SJCRH30 (cell line): ENCODE results near the gene HK2. TPM values are rescaled to one million over a fixed set of nuclear protein-coding genes. Genes with fewer than 3 reads are reported as not detected.
"Not testable (repeated sequence)": the region's sequence is repeated elsewhere in the genome, so short reads cannot be mapped to it uniquely, and the experiment has no call there.

Source experiments
- DNase-seq, 2 experiments: peaks; one replicate each; pipeline ENCODE4 v3.0.0-alpha.2; 2015 to 2020
- H3K27ac ChIP-seq: fragments of 250-450 bp; sonication (Bioruptor Pico); 2 replicates; pipeline ENCODE4 v1.5.1; 2020; ENCODE audit warnings: mild to moderate bottlenecking, moderate library complexity
- H3K27me3 ChIP-seq: fragments of 250-450 bp; sonication (Bioruptor Pico); 2 replicates; pipeline ENCODE4 v1.5.1; 2020; ENCODE audit warnings: mild to moderate bottlenecking, moderate library complexity
- H3K36me3 ChIP-seq: fragments of 250-450 bp; sonication (Bioruptor Pico); 2 replicates; pipeline ENCODE4 v1.5.1; 2020; ENCODE audit warnings: mild to moderate bottlenecking, moderate library complexity
- H3K4me1 ChIP-seq: fragments of 250-450 bp; sonication (Bioruptor Pico); 2 replicates; pipeline ENCODE4 v1.5.1; 2020; ENCODE audit warnings: mild to moderate bottlenecking, moderate library complexity
- H3K4me3 ChIP-seq: fragments of 250-450 bp; sonication (Bioruptor Pico); 2 replicates; pipeline ENCODE4 v1.5.1; 2020; ENCODE audit warnings: mild to moderate bottlenecking, moderate library complexity
- H3K9me3 ChIP-seq: fragments of 250-450 bp; sonication (Bioruptor Pico); replicated peaks from 2 replicates; pipeline ENCODE4 v1.5.1; 2020; ENCODE audit warnings: mild to moderate bottlenecking, moderate library complexity
- total RNA-seq: library from RNA; depleted of rRNA; stranded (reverse); fragments of >200 nt; shearing (Covaris generic); gene quantifications from 2 replicates; pipeline ENCODE4 v1.2.3, GENCODE V29; 2014; rRNA removed

Gene HK2
- total RNA-seq: 38.4 and 38.8 TPM in 2 replicates

DNA sequence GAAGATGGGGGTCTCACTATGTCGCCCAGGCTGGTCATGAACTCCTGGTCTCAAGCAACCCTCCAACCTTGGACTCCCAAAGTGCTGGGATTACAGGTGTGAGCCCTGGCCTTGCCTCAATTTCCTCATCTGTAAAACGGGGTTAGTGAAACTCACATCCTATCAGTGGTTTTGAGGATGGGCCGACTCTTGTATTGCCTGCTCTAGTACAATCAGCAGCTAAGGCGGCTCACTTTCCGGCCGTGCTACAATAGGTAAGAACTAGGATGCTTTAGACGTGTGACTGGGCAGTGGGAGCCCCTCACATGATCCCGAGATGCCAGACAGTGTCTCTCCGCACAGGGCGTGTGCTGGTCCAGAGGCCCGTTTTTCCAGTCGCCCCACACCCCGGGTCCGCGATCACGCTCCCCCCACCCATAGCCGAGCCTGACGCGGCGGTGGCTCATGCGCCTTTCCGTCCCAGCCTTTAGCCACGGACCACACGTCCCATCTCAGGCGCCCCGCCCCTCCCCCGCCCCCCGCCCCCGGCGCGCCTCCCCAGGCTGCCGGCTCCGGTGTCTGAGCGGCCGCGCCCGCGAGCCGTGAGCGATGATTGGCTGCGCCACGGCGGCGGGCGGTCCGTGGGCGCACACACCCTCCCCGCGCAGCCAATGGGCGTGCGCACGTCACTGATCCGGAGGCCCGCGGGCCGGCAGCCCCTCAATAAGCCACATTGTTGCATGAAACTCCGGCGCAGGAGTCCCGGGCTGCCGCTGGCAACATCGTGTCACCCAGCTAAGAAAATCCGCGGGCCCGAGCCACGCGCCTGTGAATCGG, at the start of gene HK2:
HK2 (plus strand) TSS at position 710 of the 816 bp plus-strand sequence. CDS start 454 bp downstream, outside the sequence.
- DNase-seq: peak; percentile 90 to 94
- H3K27ac ChIP-seq: peak within 1 kb of the TSS; percentile 84
- no peaks in the 10 kb centered on the region for H3K9me3 ChIP-seq
- H3K4me3 ChIP-seq: peak within 1 kb of the TSS; percentile 95
- no peaks in the 10 kb centered on the region for H3K4me1 ChIP-seq
- H3K27me3 ChIP-seq: no peaks in the 10 kb centered on the region
- H3K36me3 ChIP-seq: no peaks in the 10 kb centered on the region

DNA sequence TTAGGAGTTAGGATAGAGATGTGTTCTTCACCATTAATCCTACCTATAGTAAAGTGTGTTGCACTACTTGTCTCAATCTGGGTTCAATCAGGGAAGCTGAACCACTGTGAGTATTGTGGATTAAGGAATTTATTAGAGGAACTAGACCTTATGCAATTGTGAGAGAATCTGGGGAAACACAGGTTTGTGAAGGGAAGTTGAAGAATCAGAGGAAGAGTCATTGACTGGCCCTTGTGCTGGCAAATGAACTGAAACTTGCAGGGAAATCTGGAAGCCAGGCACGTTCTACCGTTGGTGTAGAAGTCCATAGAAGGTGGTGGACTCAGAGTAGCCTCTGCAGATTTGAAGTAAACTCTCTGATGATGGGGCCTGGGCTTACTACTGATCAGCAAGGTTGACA, 44.7 kb upstream of the HK2 start:
- DNase-seq: no peak
- no peaks in the 10 kb centered on the region for H3K36me3 ChIP-seq
- no peaks in the 10 kb centered on the region; the same call in none of the 2 replicates for H3K9me3 ChIP-seq
- no peak overlapping the region for H3K27ac ChIP-seq
- H3K4me3 ChIP-seq: no peak overlapping the region
- H3K27me3 ChIP-seq: no peaks in the 10 kb centered on the region
- no peaks in the 10 kb centered on the region for H3K4me1 ChIP-seq

DNA sequence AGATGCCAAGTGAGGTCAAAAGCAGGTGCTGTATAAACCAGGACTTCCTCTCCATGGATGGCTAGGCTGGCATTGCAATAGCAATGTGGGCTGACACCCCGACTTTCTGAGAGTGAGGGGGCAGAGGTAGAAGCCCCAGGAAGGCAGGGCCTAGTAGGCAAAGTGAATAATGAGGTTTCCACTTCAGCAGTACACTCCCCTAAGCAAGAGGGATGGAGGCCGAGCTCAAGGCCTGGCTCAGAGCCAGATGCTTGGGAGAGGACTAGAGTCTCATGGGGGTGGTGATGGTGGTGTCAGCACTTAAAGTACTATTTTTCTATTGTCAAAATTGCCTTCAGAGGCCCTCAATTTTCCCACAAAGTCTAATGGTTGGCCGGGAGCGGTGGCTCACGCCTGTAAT, 41.6 kb upstream of the HK2 start:
- no peaks in the 10 kb centered on the region; the same call in none of the 2 replicates for H3K9me3 ChIP-seq
- H3K4me1 ChIP-seq: no peaks in the 10 kb centered on the region
- H3K36me3 ChIP-seq: no peaks in the 10 kb centered on the region
- H3K4me3 ChIP-seq: no peak overlapping the region
- no peaks in the 10 kb centered on the region for H3K27me3 ChIP-seq
- no peak overlapping the region for H3K27ac ChIP-seq
- DNase-seq: peak in 1 of 2 experiments; percentile 9

DNA sequence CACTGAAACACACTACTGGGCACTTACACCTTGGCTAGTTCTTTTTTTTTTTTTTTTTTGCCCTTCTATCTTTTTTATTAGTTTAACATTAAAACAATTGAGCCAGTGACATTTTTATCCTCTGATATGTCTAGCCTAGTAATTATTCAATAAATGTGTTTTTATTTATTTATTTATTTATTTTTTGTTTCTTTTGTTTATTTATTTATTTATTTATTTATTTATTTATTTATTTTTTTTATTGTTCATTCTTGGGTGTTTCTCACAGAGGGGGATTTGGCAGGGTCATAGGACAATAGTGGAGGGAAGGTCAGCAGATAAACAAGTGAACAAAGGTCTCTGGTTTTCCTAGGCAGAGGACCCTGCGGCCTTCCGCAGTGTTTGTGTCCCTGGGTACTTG, 39.0 kb upstream of the HK2 start:
- H3K4me1 ChIP-seq, H3K27me3 ChIP-seq, DNase-seq, H3K27ac ChIP-seq, H3K9me3 ChIP-seq, H3K4me3 ChIP-seq, H3K36me3 ChIP-seq: not testable (repeated sequence)

DNA sequence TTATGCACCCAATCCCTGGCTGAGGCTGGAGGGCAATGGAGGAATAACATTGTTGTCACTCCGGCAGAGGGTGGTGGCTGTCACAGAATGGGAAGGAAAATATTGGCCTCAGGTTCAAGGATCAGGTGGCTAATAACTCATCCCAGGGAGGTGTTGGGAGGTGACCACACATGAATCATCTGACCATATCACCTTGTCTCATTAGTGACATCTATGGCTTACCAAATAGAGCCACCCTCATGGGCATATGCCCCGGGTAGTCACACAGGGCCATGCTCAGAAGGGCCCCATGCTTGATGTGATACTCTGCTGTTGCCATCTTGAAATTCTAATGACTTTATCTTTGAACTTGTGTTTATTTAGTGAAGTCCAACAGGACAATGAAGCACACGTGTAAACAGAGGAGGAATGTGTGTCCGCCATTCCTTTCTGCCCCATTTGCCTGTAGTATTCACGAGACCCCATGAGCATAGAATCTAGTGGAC, 27.5 kb upstream of the HK2 start:
- no peak overlapping the region for H3K27ac ChIP-seq
- H3K4me1 ChIP-seq: no peaks in the 10 kb centered on the region
- peaks cover 7% of the 10 kb centered on the region for H3K27me3 ChIP-seq
- no peak for DNase-seq
- H3K36me3 ChIP-seq: no peaks in the 10 kb centered on the region
- no peaks in the 10 kb centered on the region for H3K9me3 ChIP-seq
- H3K4me3 ChIP-seq: no peak overlapping the region

DNA sequence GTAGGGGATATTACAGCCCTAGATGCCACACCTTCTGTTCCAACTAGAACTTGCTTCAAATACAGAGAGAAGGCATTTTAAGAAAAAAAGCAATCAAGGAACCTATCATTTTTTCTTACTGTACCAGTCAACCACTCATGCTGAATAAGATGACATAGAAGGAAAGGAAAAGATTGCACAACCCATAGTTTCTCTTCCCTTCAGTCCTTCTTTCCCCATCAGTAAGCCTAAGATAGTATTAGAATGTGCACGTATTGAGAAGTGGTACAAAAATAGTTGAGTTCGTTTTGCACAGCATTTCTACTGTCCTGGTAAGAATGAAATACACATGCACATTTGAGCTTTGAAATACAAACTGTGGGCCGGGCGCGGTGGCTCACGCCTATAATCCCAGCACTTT, 27.0 kb upstream of the HK2 start:
- DNase-seq: no peak
- H3K27me3 ChIP-seq: peaks cover 7% of the 10 kb centered on the region
- H3K4me1 ChIP-seq: no peaks in the 10 kb centered on the region
- no peak overlapping the region for H3K27ac ChIP-seq
- H3K9me3 ChIP-seq: no peaks in the 10 kb centered on the region
- H3K36me3 ChIP-seq: no peaks in the 10 kb centered on the region
- no peak overlapping the region for H3K4me3 ChIP-seq

DNA sequence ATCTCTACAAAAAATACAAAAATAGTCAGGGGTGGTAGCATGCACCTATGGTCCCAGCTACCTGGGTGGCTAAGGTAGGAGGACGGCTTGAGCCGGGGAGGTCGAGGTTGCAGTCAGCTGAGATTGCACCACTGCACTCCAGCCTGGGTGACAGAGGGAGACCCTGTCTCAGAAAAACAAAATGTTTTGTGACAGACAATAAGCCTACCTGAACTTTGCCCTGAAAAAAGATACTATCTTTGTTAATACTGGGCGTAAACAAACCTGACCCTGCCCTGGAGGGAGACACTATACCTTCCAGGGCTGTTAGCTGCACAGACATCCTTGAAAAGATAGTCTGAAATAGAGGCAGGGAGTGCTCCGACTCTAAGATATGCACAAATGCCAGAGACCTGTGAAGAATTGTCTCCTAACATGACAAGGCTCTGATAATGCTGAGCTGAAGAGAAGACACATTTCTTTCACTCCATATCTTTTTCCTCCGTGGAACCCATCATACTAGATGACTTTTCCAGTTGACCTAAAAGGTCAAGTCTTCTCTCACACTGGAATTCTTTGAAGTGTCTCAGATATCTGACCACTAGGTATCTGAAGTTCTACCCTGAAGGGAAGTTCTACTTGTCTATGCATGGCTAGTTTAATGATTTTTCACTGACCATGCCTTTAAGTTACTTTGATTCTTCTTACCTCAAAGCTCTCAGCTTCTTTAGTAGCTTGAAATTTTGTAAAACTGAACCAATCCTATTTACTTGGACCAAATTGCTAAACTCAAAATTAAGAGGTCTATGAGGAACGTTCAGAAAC, 20.9 kb upstream of the HK2 start:
- no peak overlapping the region for H3K27ac ChIP-seq
- no peak overlapping the region for H3K4me3 ChIP-seq
- DNase-seq: no peak
- H3K4me1 ChIP-seq: no peaks in the 10 kb centered on the region
- H3K27me3 ChIP-seq: 0 out of 2 replicates have a peak, but pooled peaks cover 6% of the 10 kb centered on the region
- no peaks in the 10 kb centered on the region for H3K36me3 ChIP-seq
- H3K9me3 ChIP-seq: no peaks in the 10 kb centered on the region

DNA sequence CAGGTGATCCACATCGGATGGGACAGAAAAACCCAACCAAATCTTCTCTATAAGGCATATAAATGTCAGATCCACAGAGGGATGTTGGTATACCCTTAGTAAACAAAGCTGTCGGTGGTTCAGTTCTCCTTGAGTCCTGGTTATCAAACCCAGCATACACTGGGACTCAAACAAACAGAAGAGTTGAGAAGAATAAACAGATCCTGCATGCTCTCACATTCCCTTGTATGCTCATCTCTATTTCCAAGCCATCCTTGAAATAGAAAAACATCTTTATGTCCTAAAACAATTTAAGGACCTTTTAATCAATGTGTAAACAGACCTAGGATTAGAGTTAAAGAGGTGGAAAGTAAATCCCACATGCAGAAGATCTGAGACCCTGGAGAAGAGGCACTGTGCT, 19.8 kb upstream of the HK2 start:
- Histone ChIP-seq H3K27ac (no peak overlapping the region), H3K4me3 (no peak overlapping the region), H3K36me3 (no peaks in the 10 kb centered on the region), H3K4me1 (no peaks in the 10 kb centered on the region), H3K27me3 (0 out of 2 replicates have a peak, but pooled peaks cover 6% of the 10 kb centered on the region), H3K9me3 (no peaks in the 10 kb centered on the region)
- DNase-seq: no peak

DNA sequence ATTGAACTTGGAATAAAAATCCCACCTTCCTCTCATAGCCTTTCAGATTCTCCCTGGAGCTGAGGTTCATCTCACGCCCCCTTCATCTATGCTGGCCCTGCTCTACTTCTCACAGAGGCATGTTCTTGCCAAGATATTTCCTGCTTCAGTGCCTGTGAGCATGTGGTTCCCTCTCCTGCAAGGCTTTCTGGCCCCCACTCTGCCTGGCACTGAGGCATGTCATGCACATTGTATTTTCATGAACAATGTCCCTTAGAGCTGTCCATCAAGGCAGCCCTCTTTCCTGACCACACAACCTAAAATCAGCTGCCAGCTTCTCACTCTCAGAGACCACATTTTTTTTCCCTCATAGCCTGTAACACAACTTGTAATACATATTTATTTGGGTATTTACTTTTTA, 18.0 kb upstream of the HK2 start:
- Histone ChIP-seq H3K9me3 (no peaks in the 10 kb centered on the region), H3K27me3 (0 out of 2 replicates have a peak, but pooled peaks cover 6% of the 10 kb centered on the region), H3K36me3 (no peaks in the 10 kb centered on the region), H3K4me3 (no peak overlapping the region), H3K4me1 (no peaks in the 10 kb centered on the region), H3K27ac (no peak overlapping the region)
- no peak for DNase-seq

DNA sequence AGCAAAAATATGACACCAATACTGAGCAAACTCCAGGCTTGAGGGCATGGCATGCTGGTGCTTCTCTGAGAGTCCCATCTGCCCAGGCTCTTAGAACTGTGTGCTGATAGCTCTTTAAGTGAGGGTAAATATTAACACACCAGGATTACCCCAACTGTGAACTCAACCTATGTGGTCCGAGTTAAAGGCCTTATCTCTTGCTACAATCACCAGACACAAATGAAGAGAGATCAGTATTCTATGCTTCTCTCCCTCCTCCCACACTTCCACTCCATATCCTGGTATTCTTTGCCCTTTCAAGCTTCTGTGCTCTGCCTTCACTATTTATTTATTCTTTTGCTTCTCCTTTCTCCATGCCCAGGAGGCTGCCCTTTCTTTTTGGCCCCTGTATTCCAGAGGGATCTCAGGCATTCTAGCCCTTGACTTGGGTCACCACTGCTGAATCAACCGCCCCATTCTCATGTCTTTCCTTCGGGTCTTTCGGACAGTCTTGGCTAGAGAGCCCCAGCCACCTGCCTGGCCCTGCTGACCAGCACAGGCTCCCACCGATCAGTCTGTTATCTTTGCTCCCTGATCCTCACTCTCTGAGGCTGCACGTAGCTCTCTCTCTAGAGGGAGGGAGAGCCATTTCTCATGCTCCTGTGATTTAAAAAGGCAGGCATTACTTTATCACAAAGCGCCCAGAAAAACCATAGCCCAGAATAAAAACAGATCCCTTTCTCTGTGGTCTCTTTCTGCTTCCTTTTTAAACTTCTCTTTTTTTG, 17.2 kb upstream of the HK2 start:
- no peaks in the 10 kb centered on the region for H3K36me3 ChIP-seq
- no peak overlapping the region for H3K4me3 ChIP-seq
- no peak for DNase-seq
- no peaks in the 10 kb centered on the region for H3K9me3 ChIP-seq
- H3K4me1 ChIP-seq: 0 out of 2 replicates have a peak, but pooled peaks cover under 1% of the 10 kb centered on the region
- H3K27ac ChIP-seq: no peak overlapping the region
- 0 out of 2 replicates have a peak, but pooled peaks cover 6% of the 10 kb centered on the region for H3K27me3 ChIP-seq

DNA sequence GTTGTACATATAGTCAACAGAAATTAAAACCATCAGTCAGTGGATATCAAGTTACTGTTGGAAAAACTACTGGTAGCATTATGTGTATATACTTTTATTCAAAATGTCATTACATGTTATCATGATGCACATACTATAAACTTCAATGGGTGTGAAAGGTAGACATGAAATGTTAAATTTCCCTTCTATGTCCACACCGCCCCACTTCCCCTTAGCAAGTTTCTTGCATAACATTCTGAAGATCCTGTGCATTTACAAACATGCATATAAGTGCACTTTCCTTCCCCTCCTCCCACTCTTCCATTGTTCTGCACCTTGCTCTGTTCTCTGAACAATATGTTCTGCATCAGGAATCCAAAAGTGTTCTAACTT, 16.6 kb upstream of the HK2 start:
- no peak for DNase-seq
- Histone ChIP-seq H3K36me3 (no peaks in the 10 kb centered on the region), H3K27me3 (0 out of 2 replicates have a peak, but pooled peaks cover 4% of the 10 kb centered on the region), H3K9me3 (no peaks in the 10 kb centered on the region), H3K27ac (no peak overlapping the region), H3K4me1 (0 out of 2 replicates have a peak, but pooled peaks cover 3% of the 10 kb centered on the region), H3K4me3 (no peak overlapping the region)

DNA sequence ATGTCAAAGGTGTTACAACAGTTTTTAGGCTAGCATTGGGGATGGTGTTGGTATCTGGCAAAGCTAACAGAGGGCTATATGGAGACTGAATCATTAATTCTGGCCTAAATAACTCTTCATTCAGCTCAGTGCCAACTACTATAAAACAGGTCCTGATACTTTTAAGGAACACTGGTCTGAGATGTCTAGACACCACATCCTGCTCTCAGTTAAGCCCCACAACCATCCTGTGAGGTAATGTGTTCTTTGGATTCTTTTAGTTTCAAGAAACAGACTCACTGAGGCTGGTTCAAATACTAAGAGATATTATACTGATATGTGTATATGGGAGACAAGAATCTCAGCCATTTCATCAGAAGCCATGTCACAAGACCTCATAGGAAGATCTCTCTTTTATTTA, 14.2 kb upstream of the HK2 start:
- Histone ChIP-seq H3K36me3 (no peaks in the 10 kb centered on the region), H3K27me3 (no peaks in the 10 kb centered on the region), H3K9me3 (no peaks in the 10 kb centered on the region), H3K27ac (no peak overlapping the region), H3K4me1 (0 out of 2 replicates have a peak, but pooled peaks cover 3% of the 10 kb centered on the region), H3K4me3 (no peak overlapping the region)
- no peak for DNase-seq

DNA sequence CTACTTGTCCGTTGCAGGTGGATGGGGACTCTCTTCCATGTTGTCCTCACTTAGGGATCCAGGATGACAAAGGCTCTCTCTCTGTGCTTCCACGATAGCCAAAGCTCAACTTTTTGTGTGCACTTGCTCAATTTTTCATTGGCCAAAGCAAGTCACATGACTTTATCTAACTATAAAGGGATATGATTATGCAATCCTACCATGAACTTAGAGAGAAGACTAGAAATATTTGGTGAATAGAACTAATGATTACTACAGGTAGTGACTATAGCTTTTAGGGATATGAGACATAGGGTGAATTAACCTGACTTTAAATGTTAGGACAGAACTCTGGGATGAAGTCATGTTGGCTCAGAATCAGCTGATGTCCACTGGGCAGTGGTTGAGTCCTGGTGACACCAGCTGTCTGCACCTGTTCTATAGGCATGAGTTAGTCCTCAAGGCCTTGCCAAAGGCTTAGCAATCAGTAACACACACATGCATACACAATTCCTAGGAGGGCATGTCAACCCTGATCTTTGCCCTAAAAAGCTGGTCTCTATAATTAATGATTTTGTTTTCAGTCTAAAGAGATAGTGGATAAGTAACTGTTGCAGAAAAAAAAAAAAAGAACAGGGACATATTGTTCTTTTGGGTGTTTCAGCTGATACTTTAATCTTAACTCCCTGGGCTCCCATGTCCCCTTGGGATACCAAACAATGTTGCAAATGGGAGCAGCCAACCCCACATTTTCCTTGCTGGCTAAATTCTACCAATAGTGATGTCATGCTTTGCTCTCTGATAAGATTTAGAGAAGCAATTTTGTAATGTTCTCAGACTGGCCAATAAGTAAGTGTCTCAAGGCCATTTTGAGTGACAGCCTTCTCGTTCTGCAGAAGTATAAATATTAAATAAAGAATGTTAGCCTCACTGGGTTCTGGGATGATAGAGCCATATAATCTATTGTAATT, 12.5 kb upstream of the HK2 start:
- Histone ChIP-seq H3K27me3 (no peaks in the 10 kb centered on the region), H3K27ac (no peak overlapping the region), H3K4me1 (0 out of 2 replicates have a peak, but pooled peaks cover 3% of the 10 kb centered on the region), H3K9me3 (no peaks in the 10 kb centered on the region), H3K4me3 (no peak overlapping the region), H3K36me3 (no peaks in the 10 kb centered on the region)
- peak; percentile 29 to 47 for DNase-seq
